GM23338 (cell line): ENCODE measurements around the gene NDUFAB1.

ENCODE experiments used
- CREB1 ChIP-seq: fragments of 250-450 bp; sonication (Bioruptor Pico); IDR thresholded peaks from 2 replicates; pipeline ENCODE4 v1.5.0; 2020; ENCODE audit warnings: low read depth, mild to moderate bottlenecking, moderate library complexity
- CTCF ChIP-seq, 2 experiments: fragments of 200-600 bp in 1 of 2; sonication (generic) in 1 of 2; conservative IDR thresholded peaks; 2 replicates each; pipeline versions ENCODE4 v1.5.1 to v1.6.1; 2016 to 2017; ENCODE audit warnings: antibody characterized with exemption in 2 of 2, low read depth in 2 of 2, mild to moderate bottlenecking in 2 of 2, moderate library complexity in 1 of 2
- ETS1 ChIP-seq: IDR thresholded peaks from 2 replicates; pipeline ENCODE4 v1.6.1; 2016; ENCODE audit warnings: antibody characterized with exemption
- EZH2 ChIP-seq: fragments of 200-600 bp; sonication (generic); IDR thresholded peaks from one replicate; pipeline ENCODE4 v1.8.0; 2017; ENCODE audit warnings: antibody characterized with exemption, mild to moderate bottlenecking, low read depth; ENCODE audit not compliant: unreplicated experiment
- EZH2phosphoT487 ChIP-seq: fragments of 200-600 bp; sonication (generic); IDR thresholded peaks from one replicate; pipeline ENCODE4 v1.8.1; 2018; ENCODE audit warnings: antibody characterized with exemption; ENCODE audit not compliant: unreplicated experiment
- JUNB ChIP-seq: IDR thresholded peaks from one replicate; pipeline ENCODE4 v1.6.1; 2016; ENCODE audit warnings: antibody characterized with exemption; ENCODE audit not compliant: unreplicated experiment
- NANOG ChIP-seq: IDR thresholded peaks from 2 replicates; pipeline ENCODE4 v1.6.1; 2016; ENCODE audit warnings: antibody characterized with exemption, borderline replicate concordance
- POLR2AphosphoS5 ChIP-seq: IDR thresholded peaks from 2 replicates; pipeline ENCODE4 v1.6.1; 2016; ENCODE audit warnings: antibody characterized with exemption, low read depth
- STAT1 ChIP-seq: IDR thresholded peaks from one replicate; pipeline ENCODE4 v1.6.1; 2016; ENCODE audit warnings: antibody characterized with exemption; ENCODE audit not compliant: unreplicated experiment
- ZNF331 ChIP-seq: fragments of 250-450 bp; sonication (Bioruptor Pico); IDR thresholded peaks from 2 replicates; pipeline ENCODE4 v1.5.0; 2020; ENCODE audit warnings: low read depth, mild to moderate bottlenecking, moderate library complexity
- ZNF462 ChIP-seq: fragments of 250-450 bp; sonication (Bioruptor Pico); IDR thresholded peaks from 2 replicates; pipeline ENCODE4 v1.5.0; 2020; ENCODE audit warnings: mild to moderate bottlenecking, moderate library complexity
- TF ChIP-seq, protein P1 (sequence below): IDR thresholded peaks from one replicate; pipeline ENCODE4 v1.6.1; 2018; ENCODE audit warnings: antibody characterized with exemption; ENCODE audit not compliant: unreplicated experiment

DNA sequence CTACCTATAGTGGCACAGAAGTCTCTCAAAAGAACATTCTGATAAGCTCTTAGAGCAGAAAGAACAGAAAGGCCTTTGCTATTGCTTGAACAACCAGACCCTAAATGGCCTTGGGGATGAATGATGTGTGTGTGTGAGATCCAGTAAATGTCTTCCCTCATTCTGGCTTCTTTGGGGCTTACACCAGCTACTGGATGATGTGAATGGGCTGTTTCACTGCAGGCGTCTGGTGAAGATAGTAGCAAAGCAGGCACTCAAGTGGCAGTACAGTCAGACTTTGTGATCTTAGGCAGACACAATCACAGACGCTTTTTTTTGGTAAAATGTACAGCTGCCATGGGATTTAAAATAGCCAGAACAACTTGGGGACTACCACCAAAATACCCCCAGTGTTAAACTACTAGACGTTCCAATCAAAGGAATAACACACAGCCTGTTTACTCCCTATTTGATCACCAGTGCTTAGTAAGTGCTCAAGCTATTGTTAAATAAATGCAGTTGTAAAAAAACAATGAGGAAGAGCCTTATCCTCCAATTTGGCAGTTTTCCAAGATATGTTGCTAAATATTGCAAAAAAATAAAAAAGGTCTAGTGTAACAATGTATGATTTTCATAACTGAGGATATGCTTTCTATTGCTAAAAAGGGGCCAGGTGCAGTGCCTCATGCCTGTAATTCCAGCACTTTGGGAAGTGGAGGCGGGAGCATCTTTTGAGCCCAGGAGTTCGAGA, 17.9 kb downstream of the NDUFAB1 start:
- TF ChIP-seq POLR2AphosphoS5 (no peak), CTCF (conservative IDR thresholded peaks at IDR 0.05; ENCODE audit: low read depth in 2 of 2) (no peak), JUNB (no peak), EZH2 (no peak), ZNF462 (no peak), EZH2phosphoT487 (no peak), CREB1 (CRISPR knock-in tag) (no peak), STAT1 (no peak), NANOG (no peak), ZNF331 (CRISPR knock-in tag) (no peak), ETS1 (no peak)
- TF ChIP-seq, protein P1, sequence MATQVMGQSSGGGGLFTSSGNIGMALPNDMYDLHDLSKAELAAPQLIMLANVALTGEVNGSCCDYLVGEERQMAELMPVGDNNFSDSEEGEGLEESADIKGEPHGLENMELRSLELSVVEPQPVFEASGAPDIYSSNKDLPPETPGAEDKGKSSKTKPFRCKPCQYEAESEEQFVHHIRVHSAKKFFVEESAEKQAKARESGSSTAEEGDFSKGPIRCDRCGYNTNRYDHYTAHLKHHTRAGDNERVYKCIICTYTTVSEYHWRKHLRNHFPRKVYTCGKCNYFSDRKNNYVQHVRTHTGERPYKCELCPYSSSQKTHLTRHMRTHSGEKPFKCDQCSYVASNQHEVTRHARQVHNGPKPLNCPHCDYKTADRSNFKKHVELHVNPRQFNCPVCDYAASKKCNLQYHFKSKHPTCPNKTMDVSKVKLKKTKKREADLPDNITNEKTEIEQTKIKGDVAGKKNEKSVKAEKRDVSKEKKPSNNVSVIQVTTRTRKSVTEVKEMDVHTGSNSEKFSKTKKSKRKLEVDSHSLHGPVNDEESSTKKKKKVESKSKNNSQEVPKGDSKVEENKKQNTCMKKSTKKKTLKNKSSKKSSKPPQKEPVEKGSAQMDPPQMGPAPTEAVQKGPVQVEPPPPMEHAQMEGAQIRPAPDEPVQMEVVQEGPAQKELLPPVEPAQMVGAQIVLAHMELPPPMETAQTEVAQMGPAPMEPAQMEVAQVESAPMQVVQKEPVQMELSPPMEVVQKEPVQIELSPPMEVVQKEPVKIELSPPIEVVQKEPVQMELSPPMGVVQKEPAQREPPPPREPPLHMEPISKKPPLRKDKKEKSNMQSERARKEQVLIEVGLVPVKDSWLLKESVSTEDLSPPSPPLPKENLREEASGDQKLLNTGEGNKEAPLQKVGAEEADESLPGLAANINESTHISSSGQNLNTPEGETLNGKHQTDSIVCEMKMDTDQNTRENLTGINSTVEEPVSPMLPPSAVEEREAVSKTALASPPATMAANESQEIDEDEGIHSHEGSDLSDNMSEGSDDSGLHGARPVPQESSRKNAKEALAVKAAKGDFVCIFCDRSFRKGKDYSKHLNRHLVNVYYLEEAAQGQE = no peak
